ENCODE data around the gene ZNF892.

GRCh38 chr2:95208106-95208505 lies 785 bp downstream of the ZNF892 start:
- TF ChIP-seq, protein P1, sequence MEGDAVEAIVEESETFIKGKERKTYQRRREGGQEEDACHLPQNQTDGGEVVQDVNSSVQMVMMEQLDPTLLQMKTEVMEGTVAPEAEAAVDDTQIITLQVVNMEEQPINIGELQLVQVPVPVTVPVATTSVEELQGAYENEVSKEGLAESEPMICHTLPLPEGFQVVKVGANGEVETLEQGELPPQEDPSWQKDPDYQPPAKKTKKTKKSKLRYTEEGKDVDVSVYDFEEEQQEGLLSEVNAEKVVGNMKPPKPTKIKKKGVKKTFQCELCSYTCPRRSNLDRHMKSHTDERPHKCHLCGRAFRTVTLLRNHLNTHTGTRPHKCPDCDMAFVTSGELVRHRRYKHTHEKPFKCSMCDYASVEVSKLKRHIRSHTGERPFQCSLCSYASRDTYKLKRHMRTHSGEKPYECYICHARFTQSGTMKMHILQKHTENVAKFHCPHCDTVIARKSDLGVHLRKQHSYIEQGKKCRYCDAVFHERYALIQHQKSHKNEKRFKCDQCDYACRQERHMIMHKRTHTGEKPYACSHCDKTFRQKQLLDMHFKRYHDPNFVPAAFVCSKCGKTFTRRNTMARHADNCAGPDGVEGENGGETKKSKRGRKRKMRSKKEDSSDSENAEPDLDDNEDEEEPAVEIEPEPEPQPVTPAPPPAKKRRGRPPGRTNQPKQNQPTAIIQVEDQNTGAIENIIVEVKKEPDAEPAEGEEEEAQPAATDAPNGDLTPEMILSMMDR (IDR thresholded peaks at IDR 0.05), result no peak
- no peak for TF ChIP-seq POLR2A (IDR thresholded peaks at IDR 0.05)
